CD4-positive, alpha-beta T cell treated with Interferon gamma for 1 hour (primary cell): ENCODE results near the gene GC.
"Not testable (repeated sequence)": the region's sequence is repeated elsewhere in the genome, so short reads cannot be mapped to it uniquely, and the experiment has no call there.

ENCODE experiments used
- DNase-seq: peaks from one replicate; pipeline ENCODE4 v3.0.0-alpha.2; 2020

The GC gene

GRCh38 chr4:71783972-71784371, at the start of gene GC:
Gene GC, minus strand, starts transcription at chr4:71784079. Its CDS starts 61 bp downstream, at chr4:71784018.
- no peak for DNase-seq

- DNase-seq, result no peak
Observed at GRCh38 chr4:71833232-71833900, 49.5 kb upstream of the GC start.

- no peak for DNase-seq
Observed at GRCh38 chr4:71832049-71832448, 48.2 kb upstream of the GC start.

GRCh38 chr4:71830497-71831190, 46.8 kb upstream of the GC start:
- DNase-seq, result no peak

GRCh38 chr4:71828470-71828869, 44.6 kb upstream of the GC start:
- DNase-seq, result no peak

- DNase-seq, result no peak
Observed at GRCh38 chr4:71827826-71828225, 43.9 kb upstream of the GC start.

- no peak for DNase-seq
Observed at GRCh38 chr4:71816676-71817303, 32.9 kb upstream of the GC start.

GRCh38 chr4:71814433-71814832, 30.6 kb upstream of the GC start:
- DNase-seq, result no peak

- DNase-seq, result not testable (repeated sequence)
Observed at GRCh38 chr4:71809805-71810204, 25.9 kb upstream of the GC start.

- no peak for DNase-seq
Observed at GRCh38 chr4:71807469-71807868, 23.6 kb upstream of the GC start.

- not testable (repeated sequence) for DNase-seq
Observed at GRCh38 chr4:71805230-71805629, 21.4 kb upstream of the GC start.

GRCh38 chr4:71804017-71804697, 20.3 kb upstream of the GC start:
- DNase-seq, result not testable (repeated sequence)

GRCh38 chr4:71785959-71786358, 2.1 kb upstream of the GC start:
- no peak for DNase-seq

GRCh38 chr4:71784569-71785197, 804 bp upstream of the GC start:
- DNase-seq, result no peak

GRCh38 chr4:71777891-71778290, 6.0 kb downstream of the GC start:
- DNase-seq, result no peak

GRCh38 chr4:71775449-71775848, 8.4 kb downstream of the GC start:
- no peak for DNase-seq

- no peak for DNase-seq
Observed at GRCh38 chr4:71774136-71774535, 9.7 kb downstream of the GC start.

GRCh38 chr4:71773004-71773403, 10.9 kb downstream of the GC start:
- no peak for DNase-seq

- no peak for DNase-seq
Observed at GRCh38 chr4:71772592-71772991, 11.3 kb downstream of the GC start.

- no peak for DNase-seq
Observed at GRCh38 chr4:71771613-71772012, 12.3 kb downstream of the GC start.

- no peak for DNase-seq
Observed at GRCh38 chr4:71769434-71769833, 14.4 kb downstream of the GC start.

- DNase-seq, result no peak
Observed at GRCh38 chr4:71768123-71768522, 15.8 kb downstream of the GC start.

- DNase-seq, result no peak
Observed at GRCh38 chr4:71765821-71766383, 18.0 kb downstream of the GC start.
